ENCODE measurements around the gene HCAR2. TPM values are rescaled to one million over a fixed set of nuclear protein-coding genes. Genes with fewer than 3 reads are reported as not detected.

HCAR2 gene
- total and polyA plus RNA-seq, 2 of the 13 experiments (the other 11 are each of a cell fraction or from before 2014, with no cell fraction given) = 0.09 to 5.6 TPM

DNA sequence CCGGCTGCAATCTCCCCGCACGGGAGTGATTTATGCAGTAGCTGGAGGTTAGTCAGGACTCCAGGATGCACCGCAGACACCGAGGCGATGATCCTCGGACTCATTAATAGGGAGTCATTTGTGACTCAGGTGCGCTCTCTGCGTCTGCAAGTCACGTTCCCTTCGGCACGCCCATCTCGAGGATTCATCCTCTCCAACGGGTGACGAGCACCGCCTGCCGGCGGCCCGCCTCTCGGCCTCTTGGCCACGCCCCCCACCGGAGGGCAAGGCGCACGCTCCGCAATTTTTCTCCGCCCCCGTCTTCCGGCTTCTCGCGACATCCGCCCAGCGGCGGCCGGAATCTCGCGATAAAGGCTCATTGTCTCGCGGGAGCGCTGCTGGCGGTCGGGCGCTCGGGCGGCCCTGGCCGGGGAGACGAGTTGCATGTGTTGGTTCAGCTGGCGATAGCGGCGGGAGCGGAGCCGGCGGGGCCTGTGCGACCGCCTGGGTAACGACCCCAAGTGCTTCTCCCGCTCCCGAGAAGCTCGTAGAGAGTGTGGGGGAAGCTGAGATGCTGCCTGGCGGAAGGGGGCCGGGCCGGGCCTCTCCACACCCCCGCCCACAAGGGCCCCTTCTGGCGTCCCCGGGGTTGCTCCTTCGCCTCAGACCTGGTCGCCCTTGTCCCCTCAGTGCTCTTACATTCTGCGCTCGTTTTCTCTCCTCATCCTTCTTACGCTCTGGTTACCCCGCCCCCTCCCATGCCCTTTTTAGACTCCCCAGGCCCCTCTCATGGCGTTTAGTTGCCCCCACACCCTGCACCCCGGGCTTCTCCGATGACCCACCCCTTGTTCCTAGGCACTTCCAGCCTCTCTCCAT, 49.5 kb upstream of the HCAR2 start, which contains the start of gene DENR (continued):
- TF ChIP-seq, protein P1, sequence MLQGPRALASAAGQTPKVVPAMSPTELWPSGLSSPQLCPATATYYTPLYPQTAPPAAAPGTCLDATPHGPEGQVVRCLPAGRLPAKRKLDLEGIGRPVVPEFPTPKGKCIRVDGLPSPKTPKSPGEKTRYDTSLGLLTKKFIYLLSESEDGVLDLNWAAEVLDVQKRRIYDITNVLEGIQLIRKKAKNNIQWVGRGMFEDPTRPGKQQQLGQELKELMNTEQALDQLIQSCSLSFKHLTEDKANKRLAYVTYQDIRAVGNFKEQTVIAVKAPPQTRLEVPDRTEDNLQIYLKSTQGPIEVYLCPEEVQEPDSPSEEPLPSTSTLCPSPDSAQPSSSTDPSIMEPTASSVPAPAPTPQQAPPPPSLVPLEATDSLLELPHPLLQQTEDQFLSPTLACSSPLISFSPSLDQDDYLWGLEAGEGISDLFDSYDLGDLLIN (CRISPR knock-in tag; IDR thresholded peaks at IDR 0.05; ENCODE audit: borderline replicate concordance) = 0 out of 2 replicates have a peak, but pooled peaks have one; percentile 52
- TF ChIP-seq ZNF292 (CRISPR knock-in tag; IDR thresholded peaks at IDR 0.05; ENCODE audit: borderline replicate concordance, low read depth) = peak; percentile 27; the same call in 1 of the 2 replicates
- TF ChIP-seq NFYC (CRISPR knock-in tag; IDR thresholded peaks at IDR 0.05) = peak; percentile 33; the same call in 1 of the 2 replicates
- TF ChIP-seq, protein P2, sequence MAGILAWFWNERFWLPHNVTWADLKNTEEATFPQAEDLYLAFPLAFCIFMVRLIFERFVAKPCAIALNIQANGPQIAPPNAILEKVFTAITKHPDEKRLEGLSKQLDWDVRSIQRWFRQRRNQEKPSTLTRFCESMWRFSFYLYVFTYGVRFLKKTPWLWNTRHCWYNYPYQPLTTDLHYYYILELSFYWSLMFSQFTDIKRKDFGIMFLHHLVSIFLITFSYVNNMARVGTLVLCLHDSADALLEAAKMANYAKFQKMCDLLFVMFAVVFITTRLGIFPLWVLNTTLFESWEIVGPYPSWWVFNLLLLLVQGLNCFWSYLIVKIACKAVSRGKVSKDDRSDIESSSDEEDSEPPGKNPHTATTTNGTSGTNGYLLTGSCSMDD (CRISPR knock-in tag; IDR thresholded peaks at IDR 0.05) = no peak
- TF ChIP-seq, protein P3, sequence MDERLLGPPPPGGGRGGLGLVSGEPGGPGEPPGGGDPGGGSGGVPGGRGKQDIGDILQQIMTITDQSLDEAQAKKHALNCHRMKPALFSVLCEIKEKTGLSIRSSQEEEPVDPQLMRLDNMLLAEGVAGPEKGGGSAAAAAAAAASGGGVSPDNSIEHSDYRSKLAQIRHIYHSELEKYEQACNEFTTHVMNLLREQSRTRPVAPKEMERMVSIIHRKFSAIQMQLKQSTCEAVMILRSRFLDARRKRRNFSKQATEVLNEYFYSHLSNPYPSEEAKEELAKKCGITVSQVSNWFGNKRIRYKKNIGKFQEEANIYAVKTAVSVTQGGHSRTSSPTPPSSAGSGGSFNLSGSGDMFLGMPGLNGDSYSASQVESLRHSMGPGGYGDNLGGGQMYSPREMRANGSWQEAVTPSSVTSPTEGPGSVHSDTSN (CRISPR knock-in tag; IDR thresholded peaks at IDR 0.05) = no peak
- no peak for TF ChIP-seq SNRNP70 (IDR thresholded peaks at IDR 0.05; ENCODE audit: low read depth, low read length)
- TF ChIP-seq FOXK2 (IDR thresholded peaks at IDR 0.05) = no peak
- TF ChIP-seq GATAD1 (CRISPR knock-in tag; IDR thresholded peaks at IDR 0.05) = peak; percentile 92
- TF ChIP-seq, protein P4, sequence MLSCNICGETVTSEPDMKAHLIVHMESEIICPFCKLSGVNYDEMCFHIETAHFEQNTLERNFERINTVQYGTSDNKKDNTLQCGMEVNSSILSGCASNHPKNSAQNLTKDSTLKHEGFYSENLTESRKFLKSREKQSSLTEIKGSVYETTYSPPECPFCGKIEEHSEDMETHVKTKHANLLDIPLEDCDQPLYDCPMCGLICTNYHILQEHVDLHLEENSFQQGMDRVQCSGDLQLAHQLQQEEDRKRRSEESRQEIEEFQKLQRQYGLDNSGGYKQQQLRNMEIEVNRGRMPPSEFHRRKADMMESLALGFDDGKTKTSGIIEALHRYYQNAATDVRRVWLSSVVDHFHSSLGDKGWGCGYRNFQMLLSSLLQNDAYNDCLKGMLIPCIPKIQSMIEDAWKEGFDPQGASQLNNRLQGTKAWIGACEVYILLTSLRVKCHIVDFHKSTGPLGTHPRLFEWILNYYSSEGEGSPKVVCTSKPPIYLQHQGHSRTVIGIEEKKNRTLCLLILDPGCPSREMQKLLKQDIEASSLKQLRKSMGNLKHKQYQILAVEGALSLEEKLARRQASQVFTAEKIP (CRISPR knock-in tag; IDR thresholded peaks at IDR 0.05; ENCODE audit: borderline replicate concordance) = no peak
- TF ChIP-seq ZNF644 (CRISPR knock-in tag; IDR thresholded peaks at IDR 0.05; ENCODE audit: low read depth) = no peak
- TF ChIP-seq RFX5 (IDR thresholded peaks at IDR 0.05; ENCODE audit: low read depth, low read length) = no peak
- no peak for TF ChIP-seq ZNF678 (CRISPR knock-in tag; IDR thresholded peaks at IDR 0.05)
- TF ChIP-seq, protein P5, sequence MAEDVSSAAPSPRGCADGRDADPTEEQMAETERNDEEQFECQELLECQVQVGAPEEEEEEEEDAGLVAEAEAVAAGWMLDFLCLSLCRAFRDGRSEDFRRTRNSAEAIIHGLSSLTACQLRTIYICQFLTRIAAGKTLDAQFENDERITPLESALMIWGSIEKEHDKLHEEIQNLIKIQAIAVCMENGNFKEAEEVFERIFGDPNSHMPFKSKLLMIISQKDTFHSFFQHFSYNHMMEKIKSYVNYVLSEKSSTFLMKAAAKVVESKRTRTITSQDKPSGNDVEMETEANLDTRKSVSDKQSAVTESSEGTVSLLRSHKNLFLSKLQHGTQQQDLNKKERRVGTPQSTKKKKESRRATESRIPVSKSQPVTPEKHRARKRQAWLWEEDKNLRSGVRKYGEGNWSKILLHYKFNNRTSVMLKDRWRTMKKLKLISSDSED (CRISPR knock-in tag; IDR thresholded peaks at IDR 0.05) = no peak
